GM19193 (cell line): Measurements from ENCODE around the gene KANSL3.
A peak's percentile ranks its signal among the peaks of the same experiment; 100 is the strongest.

Source experiments
- POLR2A ChIP-seq: IDR thresholded peaks from 4 replicates; pipeline ENCODE4 v1.6.1; 2011; ENCODE audit not compliant: insufficient read depth, insufficient read length; ENCODE audit errors: extremely low read depth

The KANSL3 gene

GRCh38 chr2:96558485-96558884 is 79.6 kb downstream of the KANSL3 start:
- no peak for TF ChIP-seq POLR2A

GRCh38 chr2:96558061-96558460 is 80.1 kb downstream of the KANSL3 start:
- no peak for TF ChIP-seq POLR2A

GRCh38 chr2:96556441-96557330 is 81.4 kb downstream of the KANSL3 start:
- no peak for TF ChIP-seq POLR2A

- TF ChIP-seq POLR2A: no peak
Observed at GRCh38 chr2:96555146-96555610, 82.9 kb downstream of the KANSL3 start.

GRCh38 chr2:96554293-96555145 is 83.6 kb downstream of the KANSL3 start:
- peak; percentile 46 for TF ChIP-seq POLR2A

GRCh38 chr2:96553176-96553956 is 84.7 kb downstream of the KANSL3 start:
- TF ChIP-seq POLR2A: no peak

GRCh38 chr2:96552315-96553175 is 85.6 kb downstream of the KANSL3 start:
- peak; percentile 29 for TF ChIP-seq POLR2A

- no peak for TF ChIP-seq POLR2A
Observed at GRCh38 chr2:96551605-96552314, 86.4 kb downstream of the KANSL3 start.

GRCh38 chr2:96550787-96551604 is 87.1 kb downstream of the KANSL3 start:
- no peak for TF ChIP-seq POLR2A

- no peak for TF ChIP-seq POLR2A
Observed at GRCh38 chr2:96549967-96550786, 87.9 kb downstream of the KANSL3 start.

GRCh38 chr2:96549466-96549785 is 88.7 kb downstream of the KANSL3 start:
- no peak for TF ChIP-seq POLR2A
